D721Med (cell line): ENCODE measurements around the gene MRPL18.

Experiments
- DNase-seq: peaks from one replicate; pipeline ENCODE4 v3.0.0; 2011; ENCODE audit warnings: low spot score; ENCODE audit not compliant: insufficient read length
- FAIRE-seq: peaks from 2 replicates; lab custom pipeline; 2011; peaks lifted over from hg19 to GRCh38; lab: Jason Lieb, UNC
- CTCF ChIP-seq: IDR thresholded peaks from 2 replicates; pipeline ENCODE4 v1.5.1; 2012; ENCODE audit warnings: mild to moderate bottlenecking, control low read depth; ENCODE audit not compliant: insufficient read depth; ENCODE audit errors: missing control alignments

MRPL18 gene

GRCh38 chr6:159754401-159754800 is 35.9 kb upstream of the MRPL18 start:
- TF ChIP-seq CTCF: no peak
- FAIRE-seq (no peak), DNase-seq (no peak)

DNA sequence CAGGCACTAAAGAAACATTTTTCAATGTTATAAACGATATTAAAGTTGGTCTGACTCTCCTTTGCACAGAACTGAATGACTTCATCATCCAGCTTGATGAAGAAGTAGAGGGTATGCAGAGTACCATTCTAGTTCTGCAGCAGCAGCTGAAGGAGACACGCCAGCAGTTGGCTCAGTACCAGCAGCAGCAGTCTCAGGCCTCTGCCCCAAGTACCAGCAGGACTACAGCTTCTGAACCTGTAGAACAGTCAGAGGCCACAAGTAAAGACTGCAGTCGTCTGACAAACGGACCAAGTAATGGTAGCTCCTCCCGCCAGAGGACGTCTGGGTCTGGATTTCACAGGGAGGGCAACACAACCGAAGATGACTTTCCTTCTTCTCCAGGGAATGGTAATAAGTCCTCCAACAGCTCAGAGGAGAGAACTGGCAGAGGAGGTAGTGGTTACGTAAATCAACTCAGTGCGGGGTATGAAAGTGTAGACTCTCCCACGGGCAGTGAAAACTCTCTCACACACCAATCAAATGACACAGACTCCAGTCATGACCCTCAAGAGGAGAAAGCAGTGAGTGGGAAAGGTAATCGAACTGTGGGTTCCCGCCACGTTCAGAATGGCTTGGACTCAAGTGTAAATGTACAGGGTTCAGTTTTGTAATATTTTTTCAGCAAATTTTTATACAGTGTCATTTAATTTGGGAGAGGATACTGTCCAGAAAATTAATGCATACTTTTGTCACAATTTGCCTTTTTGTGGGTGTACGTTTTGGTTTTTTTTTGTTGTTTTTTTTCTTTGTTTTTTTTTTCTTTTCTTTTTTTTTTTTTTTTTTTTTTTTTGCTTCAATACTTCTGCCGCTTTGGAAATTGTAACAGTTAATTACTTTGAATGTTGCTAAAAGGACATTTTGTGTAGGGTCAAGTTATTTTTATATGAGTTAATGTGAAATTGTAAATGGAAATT is 35.0 kb upstream of the MRPL18 start:
- FAIRE-seq: no peak
- TF ChIP-seq CTCF: no peak
- no peak for DNase-seq

DNA sequence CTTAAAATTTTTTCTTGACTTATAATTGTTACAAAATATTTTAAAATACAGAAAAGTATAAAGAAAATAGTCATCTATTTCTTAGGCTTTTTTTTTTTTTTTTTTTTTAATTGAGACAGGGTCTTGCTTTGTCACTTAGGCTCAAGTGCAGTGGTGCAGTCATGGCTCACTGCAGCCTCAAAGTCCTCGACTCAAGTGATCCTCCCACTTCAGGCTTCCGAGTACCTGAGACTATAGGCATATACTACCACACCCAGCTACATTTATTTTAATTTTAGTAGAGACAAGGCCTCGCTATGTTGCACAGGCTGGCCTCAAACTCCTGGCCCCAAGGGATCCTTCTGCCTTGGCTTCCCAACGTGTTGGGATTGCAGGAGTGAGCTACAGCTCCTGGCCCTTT is 33.8 kb upstream of the MRPL18 start:
- no peak for TF ChIP-seq CTCF
- no peak for FAIRE-seq
- DNase-seq: no peak

- FAIRE-seq (no peak), DNase-seq (no peak)
- TF ChIP-seq CTCF: no peak
Observed at GRCh38 chr6:159758031-159759001, 32.0 kb upstream of the MRPL18 start.

DNA sequence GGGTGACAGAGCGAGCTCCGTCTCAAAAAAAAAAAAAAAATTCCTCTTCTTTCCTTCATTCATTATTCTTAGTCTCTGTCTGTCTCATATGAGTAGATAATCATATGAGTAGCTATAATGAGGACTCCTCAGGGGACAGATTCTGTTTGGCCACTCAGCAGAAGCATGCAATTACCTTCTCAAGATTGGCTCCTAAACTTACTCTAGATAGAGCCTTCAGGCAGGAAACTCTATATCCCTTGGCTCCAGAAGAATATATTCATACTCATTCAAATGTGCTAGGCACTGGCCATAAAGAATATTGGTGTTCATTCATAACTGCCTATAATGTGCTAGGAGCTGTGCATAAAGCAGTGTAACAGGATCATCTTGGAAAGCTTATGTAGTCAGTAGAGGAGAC is 30.6 kb upstream of the MRPL18 start:
- no peak for TF ChIP-seq CTCF
- no peak for DNase-seq
- no peak for FAIRE-seq

DNA sequence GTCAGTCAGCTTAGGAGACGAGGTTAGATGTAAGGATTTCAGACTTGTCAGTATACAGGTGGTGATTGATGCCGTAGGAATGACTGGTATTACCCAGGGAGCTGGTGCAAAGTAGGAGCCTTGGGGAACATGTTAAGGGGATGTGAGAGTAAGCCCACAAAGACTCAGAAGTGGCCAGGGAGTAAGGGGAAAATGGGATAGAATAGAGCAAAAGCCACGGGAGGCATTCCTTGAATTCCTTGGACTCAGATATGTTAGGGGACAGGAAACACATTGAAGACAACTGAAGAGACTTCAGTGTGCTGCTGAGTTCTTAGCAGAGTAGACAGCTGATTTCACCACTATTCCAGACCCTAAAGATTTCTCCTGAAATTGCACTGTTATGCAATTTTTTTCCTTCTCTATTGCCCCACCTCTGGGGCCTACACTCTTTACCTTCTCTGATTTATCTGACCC is 29.6 kb upstream of the MRPL18 start:
- TF ChIP-seq CTCF: no peak
- DNase-seq (no peak), FAIRE-seq (no peak)
